Measurements from ENCODE around the gene EYS.

DNA sequence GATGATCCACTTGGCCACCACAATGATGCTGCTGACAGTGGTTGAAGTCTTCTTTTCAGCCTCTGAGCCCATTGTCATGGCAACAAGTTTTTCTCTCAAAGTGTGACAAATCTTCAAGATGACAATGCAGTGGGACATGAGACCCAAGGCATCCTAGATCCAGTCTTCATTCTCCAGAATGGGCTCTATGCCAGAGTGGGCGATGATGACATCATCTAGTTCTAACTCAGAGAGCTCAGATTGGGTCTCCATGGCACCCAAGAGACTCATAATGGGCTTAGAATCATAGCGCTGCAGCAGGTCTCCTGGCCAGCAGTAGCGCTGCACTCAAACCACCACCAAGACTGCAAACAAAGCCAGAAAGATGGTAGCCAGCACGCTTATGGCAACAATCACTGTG, 973.6 kb downstream of the EYS start:
- no peak for TF ChIP-seq EZH2 (IDR thresholded peaks at IDR 0.05; ENCODE audit: insufficient read depth, poor library complexity, severe bottlenecking)
- no peak for TF ChIP-seq EZH2phosphoT487 (IDR thresholded peaks at IDR 0.05; ENCODE audit: insufficient read depth, low read depth)

Data from GM23248 (cell line).